Measurements from ENCODE around the gene LAMA3. TPM values are rescaled to one million over a fixed set of nuclear protein-coding genes. Genes with fewer than 3 reads are reported as not detected.

LAMA3 gene
- total and polyA plus RNA-seq, 4 donors: 0.26 to 3.9 (median 0.37) TPM

DNA sequence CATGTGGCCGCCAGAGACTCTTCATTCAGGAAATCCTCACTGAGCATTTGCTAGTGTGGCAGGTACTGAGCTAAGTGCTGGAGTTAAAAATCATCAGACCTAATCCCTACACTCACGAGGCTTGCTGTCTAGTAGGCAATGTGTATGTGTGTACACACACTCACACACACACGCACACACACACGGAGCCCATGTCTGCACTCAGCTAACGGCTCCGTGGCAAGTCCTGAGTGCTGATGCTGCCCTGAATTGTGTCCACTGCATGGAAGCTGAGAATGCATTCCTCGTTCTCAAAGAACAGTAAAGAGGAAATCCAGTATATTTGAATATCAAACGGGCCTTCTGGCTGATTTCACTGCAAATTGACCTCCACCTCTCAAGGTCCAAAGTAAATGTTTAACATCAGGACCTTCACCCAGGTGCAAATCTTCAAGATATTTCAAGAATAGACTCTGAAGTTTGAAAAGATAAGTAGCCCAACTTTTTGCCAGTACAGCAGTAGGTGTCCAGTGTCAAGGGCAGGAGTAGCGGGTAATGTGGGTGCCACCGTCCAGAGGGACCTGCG, 189.2 kb downstream of the LAMA3 start (continued):
- TF ChIP-seq, protein P1, sequence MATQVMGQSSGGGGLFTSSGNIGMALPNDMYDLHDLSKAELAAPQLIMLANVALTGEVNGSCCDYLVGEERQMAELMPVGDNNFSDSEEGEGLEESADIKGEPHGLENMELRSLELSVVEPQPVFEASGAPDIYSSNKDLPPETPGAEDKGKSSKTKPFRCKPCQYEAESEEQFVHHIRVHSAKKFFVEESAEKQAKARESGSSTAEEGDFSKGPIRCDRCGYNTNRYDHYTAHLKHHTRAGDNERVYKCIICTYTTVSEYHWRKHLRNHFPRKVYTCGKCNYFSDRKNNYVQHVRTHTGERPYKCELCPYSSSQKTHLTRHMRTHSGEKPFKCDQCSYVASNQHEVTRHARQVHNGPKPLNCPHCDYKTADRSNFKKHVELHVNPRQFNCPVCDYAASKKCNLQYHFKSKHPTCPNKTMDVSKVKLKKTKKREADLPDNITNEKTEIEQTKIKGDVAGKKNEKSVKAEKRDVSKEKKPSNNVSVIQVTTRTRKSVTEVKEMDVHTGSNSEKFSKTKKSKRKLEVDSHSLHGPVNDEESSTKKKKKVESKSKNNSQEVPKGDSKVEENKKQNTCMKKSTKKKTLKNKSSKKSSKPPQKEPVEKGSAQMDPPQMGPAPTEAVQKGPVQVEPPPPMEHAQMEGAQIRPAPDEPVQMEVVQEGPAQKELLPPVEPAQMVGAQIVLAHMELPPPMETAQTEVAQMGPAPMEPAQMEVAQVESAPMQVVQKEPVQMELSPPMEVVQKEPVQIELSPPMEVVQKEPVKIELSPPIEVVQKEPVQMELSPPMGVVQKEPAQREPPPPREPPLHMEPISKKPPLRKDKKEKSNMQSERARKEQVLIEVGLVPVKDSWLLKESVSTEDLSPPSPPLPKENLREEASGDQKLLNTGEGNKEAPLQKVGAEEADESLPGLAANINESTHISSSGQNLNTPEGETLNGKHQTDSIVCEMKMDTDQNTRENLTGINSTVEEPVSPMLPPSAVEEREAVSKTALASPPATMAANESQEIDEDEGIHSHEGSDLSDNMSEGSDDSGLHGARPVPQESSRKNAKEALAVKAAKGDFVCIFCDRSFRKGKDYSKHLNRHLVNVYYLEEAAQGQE (IDR thresholded peaks at IDR 0.05): no peak

DNA sequence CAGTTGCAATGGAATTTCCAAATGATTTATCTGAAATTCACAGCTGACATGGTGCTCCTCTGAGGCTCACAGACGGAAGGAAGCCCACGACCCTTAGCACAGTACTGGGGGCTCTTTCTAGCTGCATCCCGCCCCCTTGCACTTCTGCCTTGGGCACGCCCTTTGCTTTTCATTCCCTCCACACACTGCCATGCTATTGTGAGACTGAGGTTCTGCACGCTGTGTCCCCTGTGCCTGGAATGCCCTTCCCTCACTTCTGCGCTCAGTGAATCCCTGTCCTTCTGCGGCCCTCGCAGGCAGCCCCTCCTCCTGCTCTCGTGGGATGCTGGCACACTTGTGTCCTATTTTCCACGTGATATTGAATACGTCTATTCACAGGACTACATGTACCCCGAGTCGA, 189.9 kb downstream of the LAMA3 start:
- Histone ChIP-seq H3K4me1 (ENCODE audit: control insufficient read depth in 4 of 4, insufficient read depth in 4 of 4, low read length in 3 of 4) (peaks cover 0 to 10% (median 6%) of the 10 kb centered on the region in 4 donors), H3K9me3 (ENCODE audit: control insufficient read depth in 4 of 4, low read length in 3 of 4) (no peaks in the 10 kb centered on the region), H3K27me3 (ENCODE audit: control insufficient read depth in 4 of 4, insufficient read depth in 4 of 4, low read length in 3 of 4) (no peaks in the 10 kb centered on the region), H3K4me3 (ENCODE audit: low read depth in 1 of 3, low read length in 3 of 3) (no peak overlapping the region), H3K27ac (ENCODE audit: low read depth in 1 of 2, low read length in 2 of 2) (no peak overlapping the region), H3K36me3 (ENCODE audit: control insufficient read depth in 4 of 4, insufficient read depth in 3 of 4, low read depth in 1 of 4, low read length in 3 of 4) (no peaks in the 10 kb centered on the region), H3K9ac (ENCODE audit: low read depth in 1 of 2, low read length in 2 of 2) (no peak overlapping the region)
- TF ChIP-seq, protein P1 (IDR thresholded peaks at IDR 0.05): no peak
- no peak for TF ChIP-seq SP1 (IDR thresholded peaks at IDR 0.05)
- TF ChIP-seq, protein P2, sequence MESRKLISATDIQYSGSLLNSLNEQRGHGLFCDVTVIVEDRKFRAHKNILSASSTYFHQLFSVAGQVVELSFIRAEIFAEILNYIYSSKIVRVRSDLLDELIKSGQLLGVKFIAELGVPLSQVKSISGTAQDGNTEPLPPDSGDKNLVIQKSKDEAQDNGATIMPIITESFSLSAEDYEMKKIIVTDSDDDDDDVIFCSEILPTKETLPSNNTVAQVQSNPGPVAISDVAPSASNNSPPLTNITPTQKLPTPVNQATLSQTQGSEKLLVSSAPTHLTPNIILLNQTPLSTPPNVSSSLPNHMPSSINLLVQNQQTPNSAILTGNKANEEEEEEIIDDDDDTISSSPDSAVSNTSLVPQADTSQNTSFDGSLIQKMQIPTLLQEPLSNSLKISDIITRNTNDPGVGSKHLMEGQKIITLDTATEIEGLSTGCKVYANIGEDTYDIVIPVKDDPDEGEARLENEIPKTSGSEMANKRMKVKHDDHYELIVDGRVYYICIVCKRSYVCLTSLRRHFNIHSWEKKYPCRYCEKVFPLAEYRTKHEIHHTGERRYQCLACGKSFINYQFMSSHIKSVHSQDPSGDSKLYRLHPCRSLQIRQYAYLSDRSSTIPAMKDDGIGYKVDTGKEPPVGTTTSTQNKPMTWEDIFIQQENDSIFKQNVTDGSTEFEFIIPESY (IDR thresholded peaks at IDR 0.05): no peak
- TF ChIP-seq YY1 (IDR thresholded peaks at IDR 0.05): no peak
- TF ChIP-seq HNF4G (IDR thresholded peaks at IDR 0.05): no peak
- TF ChIP-seq, protein P3, sequence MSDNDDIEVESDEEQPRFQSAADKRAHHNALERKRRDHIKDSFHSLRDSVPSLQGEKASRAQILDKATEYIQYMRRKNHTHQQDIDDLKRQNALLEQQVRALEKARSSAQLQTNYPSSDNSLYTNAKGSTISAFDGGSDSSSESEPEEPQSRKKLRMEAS (IDR thresholded peaks at IDR 0.05): no peak
- TF ChIP-seq JUND (IDR thresholded peaks at IDR 0.05): no peak
- TF ChIP-seq RXRA (IDR thresholded peaks at IDR 0.05): no peak
- TF ChIP-seq, protein P4, sequence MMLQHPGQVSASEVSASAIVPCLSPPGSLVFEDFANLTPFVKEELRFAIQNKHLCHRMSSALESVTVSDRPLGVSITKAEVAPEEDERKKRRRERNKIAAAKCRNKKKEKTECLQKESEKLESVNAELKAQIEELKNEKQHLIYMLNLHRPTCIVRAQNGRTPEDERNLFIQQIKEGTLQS (IDR thresholded peaks at IDR 0.05): no peak
- DNase-seq (ENCODE audit: low spot score): no peak
- 95% methylated on average over 13 of the region's 13 CpGs for WGBS

DNA sequence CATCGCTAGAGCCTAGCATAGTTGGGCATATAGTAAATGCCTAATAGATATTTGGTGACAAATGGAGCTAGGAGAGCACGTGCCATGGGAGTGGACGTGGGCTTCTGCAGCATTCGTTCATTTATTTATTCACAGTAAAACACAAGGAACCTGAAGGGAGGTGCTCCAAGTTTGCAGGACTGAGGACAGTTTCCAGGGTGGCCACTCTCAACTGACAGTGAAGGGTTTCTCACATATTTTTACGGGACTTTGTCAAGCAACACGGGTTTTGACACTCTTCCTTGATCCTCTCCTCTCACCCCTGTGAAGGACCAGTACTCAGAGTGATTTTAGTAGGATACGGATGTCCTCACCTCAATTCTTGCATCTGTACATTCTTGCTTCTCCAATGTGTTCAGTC, 190.3 kb downstream of the LAMA3 start:
- H3K27me3 ChIP-seq (ENCODE audit: control insufficient read depth in 4 of 4, insufficient read depth in 4 of 4, low read length in 3 of 4): no peaks in the 10 kb centered on the region
- 92% methylated on average over 7 of the region's 7 CpGs for WGBS
- H3K4me3 ChIP-seq (ENCODE audit: low read depth in 1 of 3, low read length in 3 of 3): no peak overlapping the region
- no peak for DNase-seq (ENCODE audit: low spot score)
- TF ChIP-seq, protein P3 (IDR thresholded peaks at IDR 0.05): no peak
- no peak for TF ChIP-seq RXRA (IDR thresholded peaks at IDR 0.05)
- no peak for TF ChIP-seq JUND (IDR thresholded peaks at IDR 0.05)
- no peak for TF ChIP-seq RAD21 (IDR thresholded peaks at IDR 0.05)
- TF ChIP-seq HNF4G (IDR thresholded peaks at IDR 0.05): no peak
- TF ChIP-seq NR2F2 (IDR thresholded peaks at IDR 0.05): no peak
- no peak for TF ChIP-seq YY1 (IDR thresholded peaks at IDR 0.05)
- TF ChIP-seq SP1 (IDR thresholded peaks at IDR 0.05): no peak
- TF ChIP-seq GABPA (IDR thresholded peaks at IDR 0.05 in 1 of 2, conservative IDR thresholded peaks at IDR 0.05 in 1 of 2): no peak
- TF ChIP-seq, protein P5, sequence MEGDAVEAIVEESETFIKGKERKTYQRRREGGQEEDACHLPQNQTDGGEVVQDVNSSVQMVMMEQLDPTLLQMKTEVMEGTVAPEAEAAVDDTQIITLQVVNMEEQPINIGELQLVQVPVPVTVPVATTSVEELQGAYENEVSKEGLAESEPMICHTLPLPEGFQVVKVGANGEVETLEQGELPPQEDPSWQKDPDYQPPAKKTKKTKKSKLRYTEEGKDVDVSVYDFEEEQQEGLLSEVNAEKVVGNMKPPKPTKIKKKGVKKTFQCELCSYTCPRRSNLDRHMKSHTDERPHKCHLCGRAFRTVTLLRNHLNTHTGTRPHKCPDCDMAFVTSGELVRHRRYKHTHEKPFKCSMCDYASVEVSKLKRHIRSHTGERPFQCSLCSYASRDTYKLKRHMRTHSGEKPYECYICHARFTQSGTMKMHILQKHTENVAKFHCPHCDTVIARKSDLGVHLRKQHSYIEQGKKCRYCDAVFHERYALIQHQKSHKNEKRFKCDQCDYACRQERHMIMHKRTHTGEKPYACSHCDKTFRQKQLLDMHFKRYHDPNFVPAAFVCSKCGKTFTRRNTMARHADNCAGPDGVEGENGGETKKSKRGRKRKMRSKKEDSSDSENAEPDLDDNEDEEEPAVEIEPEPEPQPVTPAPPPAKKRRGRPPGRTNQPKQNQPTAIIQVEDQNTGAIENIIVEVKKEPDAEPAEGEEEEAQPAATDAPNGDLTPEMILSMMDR (IDR thresholded peaks at IDR 0.05; ENCODE audit: low read depth, low read length, missing input control): no peak
- H3K36me3 ChIP-seq (ENCODE audit: control insufficient read depth in 4 of 4, insufficient read depth in 3 of 4, low read depth in 1 of 4, low read length in 3 of 4): no peaks in the 10 kb centered on the region
- no peak overlapping the region for H3K27ac ChIP-seq (ENCODE audit: low read depth in 1 of 2, low read length in 2 of 2)
- peaks cover 0 to 10% (median 6%) of the 10 kb centered on the region in 4 donors for H3K4me1 ChIP-seq (ENCODE audit: control insufficient read depth in 4 of 4, insufficient read depth in 4 of 4, low read length in 3 of 4)
- no peak overlapping the region for H3K9ac ChIP-seq (ENCODE audit: low read depth in 1 of 2, low read length in 2 of 2)
- H3K9me3 ChIP-seq (ENCODE audit: control insufficient read depth in 4 of 4, low read length in 3 of 4): no peaks in the 10 kb centered on the region
